GM12864 (cell line): Measurements from ENCODE around the gene NRDE2.
A peak's percentile ranks its signal among the peaks of the same experiment; 100 is the strongest.

Experiments
- DNase-seq: peaks from one replicate; pipeline ENCODE4 v3.0.0-alpha.2; 2011; ENCODE audit warnings: low read depth
- H3K4me3 ChIP-seq: 2 replicates; pipeline ENCODE4 v1.5.1; 2011; ENCODE audit warnings: mild to moderate bottlenecking, low read depth, low read length, control low read depth
- TF ChIP-seq, protein P1 (sequence below): IDR thresholded peaks from 2 replicates; pipeline ENCODE4 v1.5.1; 2011; ENCODE audit warnings: low read depth, mild to moderate bottlenecking, moderate library complexity, low read length, control low read depth, inconsistent platforms; ENCODE audit errors: missing control alignments

The NRDE2 gene, protein sequence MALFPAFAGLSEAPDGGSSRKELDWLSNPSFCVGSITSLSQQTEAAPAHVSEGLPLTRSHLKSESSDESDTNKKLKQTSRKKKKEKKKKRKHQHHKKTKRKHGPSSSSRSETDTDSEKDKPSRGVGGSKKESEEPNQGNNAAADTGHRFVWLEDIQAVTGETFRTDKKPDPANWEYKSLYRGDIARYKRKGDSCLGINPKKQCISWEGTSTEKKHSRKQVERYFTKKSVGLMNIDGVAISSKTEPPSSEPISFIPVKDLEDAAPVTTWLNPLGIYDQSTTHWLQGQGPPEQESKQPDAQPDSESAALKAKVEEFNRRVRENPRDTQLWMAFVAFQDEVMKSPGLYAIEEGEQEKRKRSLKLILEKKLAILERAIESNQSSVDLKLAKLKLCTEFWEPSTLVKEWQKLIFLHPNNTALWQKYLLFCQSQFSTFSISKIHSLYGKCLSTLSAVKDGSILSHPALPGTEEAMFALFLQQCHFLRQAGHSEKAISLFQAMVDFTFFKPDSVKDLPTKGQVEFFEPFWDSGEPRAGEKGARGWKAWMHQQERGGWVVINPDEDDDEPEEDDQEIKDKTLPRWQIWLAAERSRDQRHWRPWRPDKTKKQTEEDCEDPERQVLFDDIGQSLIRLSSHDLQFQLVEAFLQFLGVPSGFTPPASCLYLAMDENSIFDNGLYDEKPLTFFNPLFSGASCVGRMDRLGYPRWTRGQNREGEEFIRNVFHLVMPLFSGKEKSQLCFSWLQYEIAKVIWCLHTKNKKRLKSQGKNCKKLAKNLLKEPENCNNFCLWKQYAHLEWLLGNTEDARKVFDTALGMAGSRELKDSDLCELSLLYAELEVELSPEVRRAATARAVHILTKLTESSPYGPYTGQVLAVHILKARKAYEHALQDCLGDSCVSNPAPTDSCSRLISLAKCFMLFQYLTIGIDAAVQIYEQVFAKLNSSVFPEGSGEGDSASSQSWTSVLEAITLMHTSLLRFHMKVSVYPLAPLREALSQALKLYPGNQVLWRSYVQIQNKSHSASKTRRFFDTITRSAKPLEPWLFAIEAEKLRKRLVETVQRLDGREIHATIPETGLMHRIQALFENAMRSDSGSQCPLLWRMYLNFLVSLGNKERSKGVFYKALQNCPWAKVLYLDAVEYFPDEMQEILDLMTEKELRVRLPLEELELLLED

DNA sequence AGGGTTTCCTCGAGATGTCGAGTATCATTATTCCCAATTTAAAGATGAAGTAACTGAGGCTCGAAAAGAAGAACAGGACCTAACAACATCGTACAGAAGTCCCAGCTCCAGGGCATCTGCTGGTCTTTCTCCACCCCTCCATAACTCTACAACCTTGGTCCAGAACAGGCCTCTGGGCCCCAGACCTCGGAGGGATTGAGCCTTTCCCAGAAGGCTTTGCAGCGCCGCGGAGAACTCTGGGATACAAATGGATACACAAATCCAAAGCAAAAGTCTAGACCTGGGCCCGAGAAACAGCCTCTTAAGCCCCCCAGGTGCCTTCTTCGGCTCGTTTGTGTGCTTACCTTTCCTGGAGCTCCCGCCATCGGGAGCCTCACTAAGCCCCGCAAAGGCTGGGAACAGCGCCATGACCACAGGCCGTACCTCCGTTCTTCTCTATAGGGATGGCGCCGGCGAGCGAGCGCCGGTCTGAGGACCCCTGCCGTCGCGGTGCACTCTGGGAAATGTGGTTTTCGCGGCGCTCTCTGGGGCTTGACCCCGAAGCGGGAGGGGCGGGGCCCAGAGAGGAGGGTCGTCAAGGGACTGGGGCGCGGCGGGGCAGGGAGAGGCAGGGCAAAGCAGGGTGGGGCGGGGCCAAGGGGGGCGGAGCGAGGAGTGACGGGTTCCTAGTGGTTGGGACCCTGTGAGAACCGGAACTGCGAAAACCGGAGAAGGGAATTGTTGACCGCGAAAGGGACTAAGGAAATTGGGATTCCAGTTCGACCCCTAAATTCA, at the start of gene NRDE2:
TSS of gene NRDE2 (minus strand) at position 445 of the 774 bp plus-strand sequence. CDS start at position 408, 37 bp downstream.
- peak; percentile 89 for DNase-seq
- peak within 1 kb of the TSS; percentile 85 for H3K4me3 ChIP-seq
- TF ChIP-seq, protein P1, sequence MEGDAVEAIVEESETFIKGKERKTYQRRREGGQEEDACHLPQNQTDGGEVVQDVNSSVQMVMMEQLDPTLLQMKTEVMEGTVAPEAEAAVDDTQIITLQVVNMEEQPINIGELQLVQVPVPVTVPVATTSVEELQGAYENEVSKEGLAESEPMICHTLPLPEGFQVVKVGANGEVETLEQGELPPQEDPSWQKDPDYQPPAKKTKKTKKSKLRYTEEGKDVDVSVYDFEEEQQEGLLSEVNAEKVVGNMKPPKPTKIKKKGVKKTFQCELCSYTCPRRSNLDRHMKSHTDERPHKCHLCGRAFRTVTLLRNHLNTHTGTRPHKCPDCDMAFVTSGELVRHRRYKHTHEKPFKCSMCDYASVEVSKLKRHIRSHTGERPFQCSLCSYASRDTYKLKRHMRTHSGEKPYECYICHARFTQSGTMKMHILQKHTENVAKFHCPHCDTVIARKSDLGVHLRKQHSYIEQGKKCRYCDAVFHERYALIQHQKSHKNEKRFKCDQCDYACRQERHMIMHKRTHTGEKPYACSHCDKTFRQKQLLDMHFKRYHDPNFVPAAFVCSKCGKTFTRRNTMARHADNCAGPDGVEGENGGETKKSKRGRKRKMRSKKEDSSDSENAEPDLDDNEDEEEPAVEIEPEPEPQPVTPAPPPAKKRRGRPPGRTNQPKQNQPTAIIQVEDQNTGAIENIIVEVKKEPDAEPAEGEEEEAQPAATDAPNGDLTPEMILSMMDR: no peak

DNA sequence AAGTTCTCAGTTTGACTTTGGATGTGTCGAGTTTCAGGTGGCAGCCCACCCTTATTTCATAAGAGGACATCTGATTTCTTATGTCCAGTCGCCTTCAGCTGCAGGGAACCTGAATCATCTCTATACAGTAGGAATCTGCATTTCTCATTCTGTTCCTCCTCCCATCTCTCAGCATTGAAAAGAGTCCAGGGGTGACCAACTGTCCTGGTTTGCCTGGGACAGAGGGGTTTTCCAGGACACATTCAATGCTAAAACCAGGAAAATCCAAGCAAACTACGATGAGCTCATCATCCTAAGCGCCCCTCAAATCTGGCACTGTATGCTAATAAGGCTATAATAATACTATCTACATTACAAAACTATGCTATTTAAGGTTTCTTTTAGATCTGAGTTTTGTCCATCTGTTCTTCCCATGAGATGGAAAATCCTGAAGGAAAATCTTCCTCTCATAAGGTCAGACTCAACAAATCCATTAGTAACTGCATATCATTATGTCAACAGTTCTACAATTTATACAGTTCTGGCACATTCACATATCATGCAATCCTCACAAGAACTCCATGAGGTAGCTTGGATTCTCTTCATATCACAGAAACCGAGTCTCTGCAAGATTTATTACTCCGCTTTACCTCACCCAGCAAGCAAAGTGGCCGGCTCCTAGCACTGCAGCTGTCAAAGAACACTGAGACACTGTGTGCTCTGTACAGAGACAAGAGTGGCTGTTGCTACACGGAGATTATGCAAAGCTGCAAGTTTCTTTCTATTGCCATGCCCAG, 49.5 kb upstream of the NRDE2 start:
- TF ChIP-seq, protein P1: no peak
- DNase-seq: no peak
- H3K4me3 ChIP-seq: no peak overlapping the region

DNA sequence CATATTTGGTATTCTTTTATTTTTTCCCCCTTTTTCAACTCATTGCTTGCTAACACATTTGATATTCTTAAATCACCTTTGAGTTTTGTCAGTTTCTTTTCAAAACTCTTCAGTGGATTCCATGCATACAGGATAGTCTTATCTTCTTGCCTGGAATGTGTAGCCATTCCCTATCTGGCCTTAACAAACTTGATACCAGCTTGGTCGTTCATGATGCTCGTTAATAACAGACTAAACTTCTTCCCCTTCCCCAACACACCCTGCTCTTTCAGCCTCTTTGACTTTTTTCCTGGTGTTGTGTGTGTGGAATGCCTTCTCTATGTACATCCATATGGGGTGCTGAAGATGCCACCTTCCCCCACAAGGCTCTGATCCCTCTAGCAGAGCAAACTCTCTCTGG, 47.4 kb upstream of the NRDE2 start:
- TF ChIP-seq, protein P1: no peak
- H3K4me3 ChIP-seq: no peak overlapping the region
- DNase-seq: no peak

DNA sequence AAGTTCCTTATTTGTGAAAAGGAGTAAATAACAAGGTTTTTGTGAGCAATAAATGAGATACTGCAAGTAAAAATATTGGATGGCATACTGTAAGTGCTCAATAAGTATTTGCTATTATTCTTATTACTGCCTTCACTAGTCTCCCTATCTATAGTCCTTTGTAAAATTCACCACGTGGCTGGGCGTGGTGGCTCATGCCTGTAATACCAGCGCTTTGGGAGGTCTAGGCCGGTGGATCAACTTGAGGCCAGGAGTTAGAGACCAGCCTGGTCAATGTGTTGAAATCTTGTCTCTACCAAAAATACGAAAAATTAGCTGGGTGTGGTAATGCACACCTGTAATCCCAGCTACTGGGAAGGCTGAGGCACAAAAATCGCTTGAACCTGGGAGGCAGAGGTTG, 46.5 kb upstream of the NRDE2 start:
- TF ChIP-seq, protein P1: no peak
- H3K4me3 ChIP-seq: no peak overlapping the region
- no peak for DNase-seq

DNA sequence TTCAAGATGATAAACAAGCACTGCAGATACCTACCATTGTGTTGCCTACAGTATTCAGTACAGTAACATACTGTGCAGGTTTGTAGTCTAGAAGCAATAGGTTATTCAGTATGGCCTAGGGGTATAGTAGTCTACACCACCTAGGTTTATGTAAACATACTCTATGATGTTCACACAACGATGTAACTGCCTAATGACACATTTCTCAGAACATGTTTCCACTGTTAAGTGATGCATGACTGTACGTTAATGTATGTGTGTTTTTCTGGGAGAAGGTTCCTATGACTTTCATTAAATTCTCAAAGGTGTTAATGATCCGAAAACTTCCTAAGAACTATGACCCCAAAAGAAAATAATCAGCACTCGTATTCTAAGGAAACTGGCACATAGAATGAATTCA, 44.2 kb upstream of the NRDE2 start:
- no peak for DNase-seq
- TF ChIP-seq, protein P1: no peak
- H3K4me3 ChIP-seq: no peak overlapping the region
